Peyer's patch (tissue), 4 donors: Measurements from ENCODE around the gene SCUBE1. TPM values are rescaled to one million over a fixed set of nuclear protein-coding genes. Genes with fewer than 3 reads are reported as not detected.

ENCODE experiments used
- DNase-seq, 3 donors: peaks; one replicate each; pipeline ENCODE4 v3.0.0-alpha.2; 2017 to 2019
- H3K27ac ChIP-seq, 4 donors: fragments of 200-600 bp; sonication (generic); one replicate each; pipeline ENCODE4 v1.5.1; 2016 to 2019
- H3K27me3 ChIP-seq, 2 donors: fragments of 200-600 bp; sonication (generic); one replicate each; pipeline ENCODE4 v1.5.1; 2019
- H3K36me3 ChIP-seq, 3 donors: fragments of 200-600 bp; sonication (generic); one replicate each; pipeline ENCODE4 v1.5.1; 2016 to 2019
- H3K4me1 ChIP-seq, 4 donors: fragments of 200-600 bp; sonication (generic); one replicate each; pipeline ENCODE4 v1.5.1; 2016 to 2019
- H3K4me3 ChIP-seq, 4 donors: fragments of 200-600 bp; sonication (generic); 1 replicate in 3 of 4; 2 replicates in 1 of 4; pipeline ENCODE4 v1.5.1; 2016 to 2019; ENCODE audit warnings: mild to moderate bottlenecking in 1 of 4
- H3K9me3 ChIP-seq, 4 donors: fragments of 200-600 bp; sonication (generic); one replicate each; pipeline ENCODE4 v1.5.1; 2016 to 2019; ENCODE audit warnings: mild to moderate bottlenecking in 1 of 4
- POLR2A ChIP-seq, 2 donors: fragments of 450-650 bp; IDR thresholded peaks; one replicate each; pipeline ENCODE4 v1.5.1; 2017; ENCODE audit warnings: antibody characterized with exemption in 2 of 2, mild to moderate bottlenecking in 2 of 2, moderate library complexity in 2 of 2
- total RNA-seq, 4 donors: library from RNA; depleted of rRNA; stranded (reverse); fragments of >200 nt; gene quantifications; one replicate each; pipeline ENCODE4 v1.1.0, GENCODE V29; 2016
- TF ChIP-seq, protein P1 (sequence below), 6 experiments: fragments of 450-650 bp in 4 of 6; fragments of 200-600 bp in 2 of 6; sonication (generic) in 1 of 6; IDR thresholded peaks; one replicate each; pipeline ENCODE4 v1.5.1; 2017 to 2019; ENCODE audit warnings: antibody characterized with exemption in 6 of 6, mild to moderate bottlenecking in 3 of 6, moderate library complexity in 1 of 6

SCUBE1 gene
- total RNA-seq, 4 donors from 2014 or later, result 1.6 to 47.9 (median 7.9) TPM

DNA sequence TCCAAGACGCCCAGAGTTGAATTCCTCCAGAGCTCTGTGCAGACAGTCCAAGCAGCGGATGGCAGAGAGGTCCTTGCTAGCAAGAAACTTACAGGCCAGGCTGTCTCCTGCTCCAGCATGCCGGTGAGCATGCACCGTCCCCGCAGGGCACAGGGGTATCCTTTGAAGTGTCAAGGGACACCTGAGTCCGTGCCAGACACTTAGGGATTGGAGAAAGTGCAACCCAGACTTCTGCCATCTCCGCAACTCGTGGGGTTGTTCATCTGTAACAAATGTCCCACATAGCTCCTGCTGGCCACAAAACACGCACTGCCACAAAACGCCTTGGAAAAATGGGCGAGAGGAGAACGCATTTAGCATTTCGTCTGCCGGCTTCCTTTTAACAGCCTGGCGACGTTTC, 178.5 kb downstream of the SCUBE1 start:
- no peak overlapping the region for H3K4me3 ChIP-seq
- no peak overlapping the region for H3K27ac ChIP-seq
- no peaks in the 10 kb centered on the region for H3K27me3 ChIP-seq
- TF ChIP-seq POLR2A (IDR thresholded peaks at IDR 0.05), result no peak
- TF ChIP-seq, protein P1, sequence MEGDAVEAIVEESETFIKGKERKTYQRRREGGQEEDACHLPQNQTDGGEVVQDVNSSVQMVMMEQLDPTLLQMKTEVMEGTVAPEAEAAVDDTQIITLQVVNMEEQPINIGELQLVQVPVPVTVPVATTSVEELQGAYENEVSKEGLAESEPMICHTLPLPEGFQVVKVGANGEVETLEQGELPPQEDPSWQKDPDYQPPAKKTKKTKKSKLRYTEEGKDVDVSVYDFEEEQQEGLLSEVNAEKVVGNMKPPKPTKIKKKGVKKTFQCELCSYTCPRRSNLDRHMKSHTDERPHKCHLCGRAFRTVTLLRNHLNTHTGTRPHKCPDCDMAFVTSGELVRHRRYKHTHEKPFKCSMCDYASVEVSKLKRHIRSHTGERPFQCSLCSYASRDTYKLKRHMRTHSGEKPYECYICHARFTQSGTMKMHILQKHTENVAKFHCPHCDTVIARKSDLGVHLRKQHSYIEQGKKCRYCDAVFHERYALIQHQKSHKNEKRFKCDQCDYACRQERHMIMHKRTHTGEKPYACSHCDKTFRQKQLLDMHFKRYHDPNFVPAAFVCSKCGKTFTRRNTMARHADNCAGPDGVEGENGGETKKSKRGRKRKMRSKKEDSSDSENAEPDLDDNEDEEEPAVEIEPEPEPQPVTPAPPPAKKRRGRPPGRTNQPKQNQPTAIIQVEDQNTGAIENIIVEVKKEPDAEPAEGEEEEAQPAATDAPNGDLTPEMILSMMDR (IDR thresholded peaks at IDR 0.05), result no peak
- H3K9me3 ChIP-seq, result no peaks in the 10 kb centered on the region
- peaks cover 0 to 28% (median 0%) of the 10 kb centered on the region in 4 donors for H3K4me1 ChIP-seq
- DNase-seq, result no peak
- peaks cover 0 to 28% (median 0%) of the 10 kb centered on the region in 3 donors for H3K36me3 ChIP-seq

- Histone ChIP-seq H3K4me3 (no peak overlapping the region), H3K4me1 (peaks cover 0 to 33% (median 0%) of the 10 kb centered on the region in 4 donors), H3K36me3 (peaks cover 0 to 25% (median 0%) of the 10 kb centered on the region in 3 donors), H3K9me3 (no peaks in the 10 kb centered on the region), H3K27me3 (no peaks in the 10 kb centered on the region), H3K27ac (no peak overlapping the region)
- TF ChIP-seq, protein P1 (IDR thresholded peaks at IDR 0.05), result no peak
- TF ChIP-seq POLR2A (IDR thresholded peaks at IDR 0.05), result no peak
- no peak for DNase-seq
These were observed 179.9 kb downstream of the SCUBE1 start for GRCh38 chr22:43163241-43163795.

DNA sequence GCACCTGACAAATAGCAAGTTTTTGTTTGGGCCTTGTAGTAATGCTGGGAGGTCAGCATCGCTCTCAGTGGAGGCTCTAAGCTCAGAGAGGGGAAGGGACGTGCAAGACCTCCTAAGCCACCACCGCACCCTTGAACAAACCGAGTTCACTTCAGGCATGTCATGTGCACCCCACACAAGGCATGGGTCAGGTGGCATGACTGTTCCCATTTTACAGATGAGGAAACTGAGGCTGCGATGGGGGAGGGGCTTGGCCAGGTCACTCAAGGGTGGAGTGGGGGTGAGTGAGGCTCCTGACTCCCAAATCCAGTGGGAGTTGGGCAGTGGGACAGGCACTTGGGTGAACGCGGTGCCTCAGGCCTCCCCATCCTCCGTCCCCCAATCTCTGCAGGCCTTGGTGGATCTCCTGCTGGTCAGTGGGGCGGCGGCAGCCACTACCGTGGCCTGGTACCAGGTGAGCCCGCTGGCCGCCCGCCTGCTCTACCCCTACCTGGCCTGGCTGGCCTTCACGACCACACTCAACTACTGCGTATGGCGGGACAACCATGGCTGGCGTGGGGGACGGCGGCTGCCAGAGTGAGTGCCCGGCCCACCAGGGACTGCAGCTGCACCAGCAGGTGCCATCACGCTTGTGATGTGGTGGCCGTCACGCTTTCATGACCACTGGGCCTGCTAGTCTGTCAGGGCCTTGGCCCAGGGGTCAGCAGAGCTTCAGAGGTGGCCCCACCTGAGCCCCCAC, 180.6 kb downstream of the SCUBE1 start:
- TF ChIP-seq, protein P1 (IDR thresholded peaks at IDR 0.05), result no peak
- TF ChIP-seq POLR2A (IDR thresholded peaks at IDR 0.05), result no peak
- Histone ChIP-seq H3K27me3 (no peaks in the 10 kb centered on the region), H3K27ac (no peak overlapping the region), H3K4me3 (no peak overlapping the region), H3K4me1 (peaks cover 0 to 40% (median 0%) of the 10 kb centered on the region in 4 donors), H3K9me3 (no peaks in the 10 kb centered on the region), H3K36me3 (peaks cover 0 to 17% (median 0%) of the 10 kb centered on the region in 3 donors)
- no peak for DNase-seq

GRCh38 chr22:43160497-43161126, 182.6 kb downstream of the SCUBE1 start:
- Histone ChIP-seq H3K9me3 (no peaks in the 10 kb centered on the region), H3K27me3 (no peaks in the 10 kb centered on the region), H3K27ac (peak overlapping the region in 1 of 4 donors; percentile 36), H3K4me1 (peaks cover 0 to 52% (median 0%) of the 10 kb centered on the region in 4 donors), H3K4me3 (no peak overlapping the region), H3K36me3 (peaks cover 0 to 14% (median 0%) of the 10 kb centered on the region in 3 donors)
- DNase-seq, result no peak
- TF ChIP-seq POLR2A (IDR thresholded peaks at IDR 0.05), result no peak
- TF ChIP-seq, protein P1 (IDR thresholded peaks at IDR 0.05), result no peak

DNA sequence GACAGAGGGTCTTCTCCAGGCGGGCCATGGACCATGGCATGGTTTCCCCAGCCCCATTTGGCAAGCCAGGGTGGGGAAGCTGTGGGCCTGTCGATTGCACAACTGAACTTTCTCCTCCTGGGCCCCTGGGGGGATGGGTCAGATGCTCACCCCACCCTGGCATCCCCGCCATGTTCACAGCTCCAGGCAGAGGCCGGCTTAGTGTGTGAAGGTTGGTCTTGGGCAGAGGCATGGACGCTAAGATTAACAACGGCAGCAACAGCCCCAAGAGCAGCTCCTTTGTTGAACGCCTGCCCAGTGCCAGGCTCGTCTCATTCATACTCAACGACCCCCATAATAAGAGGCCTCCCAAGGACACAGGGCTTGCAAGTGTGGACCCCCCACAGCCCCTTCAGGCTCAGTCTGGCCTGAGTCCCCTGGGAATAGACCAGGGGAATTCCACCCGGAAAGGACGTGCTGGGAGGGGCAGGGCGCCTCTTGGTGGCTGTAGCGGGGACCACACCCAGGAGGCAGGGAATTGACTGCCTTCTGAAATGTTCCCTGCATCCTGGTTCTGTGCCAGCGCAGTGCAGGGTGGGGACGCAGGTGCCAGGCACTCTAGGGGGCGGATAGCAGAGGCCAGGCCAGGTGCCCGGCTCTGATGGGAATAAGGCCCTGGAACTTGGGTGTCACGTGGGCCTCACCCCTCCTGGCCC, 183.5 kb downstream of the SCUBE1 start:
- Histone ChIP-seq H3K27ac (peak overlapping the region in 3 of 4 donors; percentile 23 to 52 (median 36)), H3K4me1 (peaks cover 0 to 54% (median 0%) of the 10 kb centered on the region in 4 donors)
- peak in 2 of 3 donors; percentile 79 to 85 for DNase-seq

More for the DNA sequence above, 183.5 kb downstream of the SCUBE1 start:
- Histone ChIP-seq H3K36me3 (peaks cover 0 to 14% (median 0%) of the 10 kb centered on the region in 3 donors), H3K9me3 (no peaks in the 10 kb centered on the region), H3K27me3 (no peaks in the 10 kb centered on the region), H3K4me3 (no peak overlapping the region)
- TF ChIP-seq POLR2A (IDR thresholded peaks at IDR 0.05), result no peak
- TF ChIP-seq, protein P1 (IDR thresholded peaks at IDR 0.05), result peak in 4 of 6 experiments; percentile 30 to 72 (median 66)
